Choroid plexus epithelial cell (primary cell): ENCODE measurements around the gene LBX2.

Source experiments
- DNase-seq: peaks from one replicate; pipeline ENCODE4 v3.0.0-alpha.2; 2010; ENCODE audit warnings: low read depth
- H3K4me3 ChIP-seq: 2 replicates; pipeline ENCODE4 v1.5.1; 2011; ENCODE audit warnings: low read depth, mild to moderate bottlenecking, control low read depth, low read length, moderate library complexity
- CTCF ChIP-seq: conservative IDR thresholded peaks from 2 replicates; pipeline ENCODE4 v1.5.1; 2011; ENCODE audit warnings: low read depth, mild to moderate bottlenecking, control low read depth, inconsistent platforms, low read length, moderate library complexity

LBX2 gene

GRCh38 chr2:74502147-74502719, 2.8 kb upstream of the LBX2 start:
- TF ChIP-seq CTCF, result no peak
- peak overlapping the region; percentile 74 for H3K4me3 ChIP-seq
- no peak for DNase-seq

GRCh38 chr2:74501335-74502071, 2.1 kb upstream of the LBX2 start:
- no peak for DNase-seq
- no peak for TF ChIP-seq CTCF
- peak overlapping the region; percentile 74 for H3K4me3 ChIP-seq

DNA sequence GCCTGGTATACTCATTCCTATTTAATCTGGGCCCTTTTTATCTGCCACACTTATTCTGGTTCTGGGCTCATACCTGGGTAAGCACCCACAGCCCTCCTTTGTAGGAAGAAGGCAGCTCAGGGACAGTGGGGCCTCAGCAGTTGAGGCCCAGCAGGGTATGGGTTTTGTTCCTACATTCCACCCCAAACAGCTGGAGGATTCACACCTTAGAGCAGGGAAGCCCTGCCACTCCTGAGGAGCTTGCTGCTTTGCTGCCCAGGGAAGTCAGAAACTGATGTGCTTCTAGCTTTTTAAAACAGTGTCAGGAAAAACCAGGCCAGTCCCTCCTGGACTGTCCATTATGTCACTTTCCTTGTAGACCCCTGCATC, 1.2 kb upstream of the LBX2 start:
- no peak for DNase-seq
- no peak for TF ChIP-seq CTCF
- no peak overlapping the region for H3K4me3 ChIP-seq

DNA sequence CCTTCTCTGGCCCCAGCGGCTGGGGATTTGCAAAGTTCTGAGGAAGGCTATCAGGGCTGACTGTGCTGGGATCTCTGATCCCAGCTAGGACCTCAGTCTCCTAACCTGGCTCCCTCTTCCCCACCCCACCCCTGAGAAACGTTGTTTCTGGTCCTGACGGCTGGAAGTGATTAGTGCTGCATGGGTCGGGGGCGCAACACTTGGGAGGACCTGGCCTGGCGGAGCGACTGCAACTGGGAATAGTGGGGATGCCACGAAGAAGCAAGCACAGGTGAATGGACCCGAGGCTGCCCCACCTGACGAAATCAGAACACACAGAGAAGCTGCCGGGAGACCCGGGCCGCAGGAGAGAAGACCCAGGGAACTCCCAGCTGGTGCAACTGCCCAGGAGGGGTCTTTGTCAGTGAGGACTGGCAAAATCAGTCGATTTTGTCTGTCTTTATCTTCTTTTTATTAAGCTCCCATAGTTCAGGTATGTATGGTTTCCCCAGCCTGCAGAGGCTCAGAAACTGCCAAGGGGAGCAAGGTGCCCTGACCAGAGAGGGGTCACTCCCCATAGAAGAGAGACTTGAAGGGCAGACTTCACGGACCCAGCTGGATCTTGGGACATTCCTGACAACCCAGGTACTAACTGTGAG, 656 bp upstream of the LBX2 start:
- H3K4me3 ChIP-seq, result no peak overlapping the region
- TF ChIP-seq CTCF, result no peak
- no peak for DNase-seq

- peak overlapping the region; percentile 35 for H3K4me3 ChIP-seq
- TF ChIP-seq CTCF, result no peak
- DNase-seq, result no peak
These were observed 720 bp downstream of the LBX2 start for GRCh38 chr2:74498500-74499266.

DNA sequence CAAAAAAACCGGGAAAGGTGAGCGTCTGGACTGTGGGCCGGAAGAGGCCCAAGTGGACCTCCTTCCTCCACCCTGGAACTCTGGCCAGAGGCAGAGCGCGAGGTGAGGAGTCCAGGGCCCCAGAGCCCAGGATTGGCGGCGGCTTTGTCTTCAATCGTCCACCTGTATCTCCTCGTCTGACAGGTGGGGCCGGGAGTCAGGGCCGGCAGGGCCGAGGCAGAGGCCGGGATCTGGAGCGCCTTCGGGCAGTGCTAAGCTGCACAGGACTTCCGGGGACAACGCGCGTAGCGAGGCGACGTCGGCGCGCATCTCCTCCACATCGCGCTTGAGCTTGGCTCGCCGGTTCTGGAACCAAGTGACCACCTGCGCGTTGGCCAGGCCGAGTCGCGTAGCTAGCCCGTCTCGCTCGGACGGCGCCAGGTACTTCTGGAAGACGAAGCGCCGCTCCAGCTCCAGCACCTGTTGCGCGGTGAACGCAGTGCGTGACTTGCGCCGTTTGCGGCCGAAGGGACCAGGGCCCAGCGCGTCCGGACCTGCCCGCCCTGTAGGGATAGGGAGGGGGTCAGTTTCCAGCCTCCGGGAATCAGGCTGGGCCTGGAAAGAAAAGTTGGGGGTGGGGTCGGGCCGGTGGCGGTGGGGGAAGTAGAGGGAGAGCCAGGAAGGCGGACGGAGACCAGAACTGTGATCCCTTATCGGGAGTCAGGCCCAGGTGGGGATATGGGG, 1.5 kb downstream of the LBX2 start:
- DNase-seq, result no peak
- peak overlapping the region; percentile 35 for H3K4me3 ChIP-seq
- TF ChIP-seq CTCF, result no peak
